ENCODE data around the gene MTNR1A. TPM values are rescaled to one million over a fixed set of nuclear protein-coding genes. Genes with fewer than 3 reads are reported as not detected.

MTNR1A gene
- total and polyA plus RNA-seq, 9 of the 15 experiments (the other 6 are each of a cell fraction or from before 2014, with no cell fraction given), result 0.09 to 0.12 (median 0.10) TPM; not detected in 5

DNA sequence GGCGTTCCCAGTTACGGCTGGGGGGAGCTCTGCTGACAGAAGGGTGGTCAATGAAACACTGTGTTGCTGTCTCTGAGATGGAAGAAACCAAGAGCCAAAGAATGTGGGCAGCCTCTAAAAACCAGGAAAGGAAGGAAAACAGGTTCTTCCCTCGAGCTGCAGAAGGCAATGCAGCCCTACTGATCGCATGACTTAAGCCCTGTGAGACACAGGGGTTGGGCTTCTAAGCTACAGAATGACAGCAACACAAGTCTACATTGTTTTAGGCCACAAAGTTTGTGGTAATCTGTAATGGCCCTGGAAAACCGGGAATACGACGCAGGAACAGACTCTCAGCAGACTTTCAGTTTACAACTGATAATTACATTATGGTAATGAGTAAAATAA is 38.2 kb upstream of the MTNR1A start:
- intact Hi-C loops (cut with micrococcal nuclease), result no loop called here
- WGBS (ENCODE audit: insufficient coverage, low coverage, missing lambda C conversion rate), result 46% methylated on average over 7 of the region's 7 CpGs
- TF ChIP-seq U2AF2 (optimal IDR thresholded peaks at IDR 0.05; ENCODE audit: low read depth, low read length) (no peak), MAZ (CRISPR knock-in tag; conservative IDR thresholded peaks at IDR 0.05 in 1 of 2, IDR thresholded peaks at IDR 0.05 in 1 of 2) (no peak), CCNT2 (IDR thresholded peaks at IDR 0.05; ENCODE audit: borderline replicate concordance, extremely low read depth, insufficient read length, low read depth, low read length) (no peak), ZC3H8 (IDR thresholded peaks at IDR 0.05) (no peak), SMC3 (conservative IDR thresholded peaks at IDR 0.05; ENCODE audit: insufficient read depth, low read depth, low read length) (no peak), NR2C1 (IDR thresholded peaks at IDR 0.05) (no peak), NR2C1 (tag; IDR thresholded peaks at IDR 0.05) (no peak), ZNF217 (CRISPR knock-in tag; IDR thresholded peaks at IDR 0.05) (no peak)
- TF ChIP-seq, protein P1, sequence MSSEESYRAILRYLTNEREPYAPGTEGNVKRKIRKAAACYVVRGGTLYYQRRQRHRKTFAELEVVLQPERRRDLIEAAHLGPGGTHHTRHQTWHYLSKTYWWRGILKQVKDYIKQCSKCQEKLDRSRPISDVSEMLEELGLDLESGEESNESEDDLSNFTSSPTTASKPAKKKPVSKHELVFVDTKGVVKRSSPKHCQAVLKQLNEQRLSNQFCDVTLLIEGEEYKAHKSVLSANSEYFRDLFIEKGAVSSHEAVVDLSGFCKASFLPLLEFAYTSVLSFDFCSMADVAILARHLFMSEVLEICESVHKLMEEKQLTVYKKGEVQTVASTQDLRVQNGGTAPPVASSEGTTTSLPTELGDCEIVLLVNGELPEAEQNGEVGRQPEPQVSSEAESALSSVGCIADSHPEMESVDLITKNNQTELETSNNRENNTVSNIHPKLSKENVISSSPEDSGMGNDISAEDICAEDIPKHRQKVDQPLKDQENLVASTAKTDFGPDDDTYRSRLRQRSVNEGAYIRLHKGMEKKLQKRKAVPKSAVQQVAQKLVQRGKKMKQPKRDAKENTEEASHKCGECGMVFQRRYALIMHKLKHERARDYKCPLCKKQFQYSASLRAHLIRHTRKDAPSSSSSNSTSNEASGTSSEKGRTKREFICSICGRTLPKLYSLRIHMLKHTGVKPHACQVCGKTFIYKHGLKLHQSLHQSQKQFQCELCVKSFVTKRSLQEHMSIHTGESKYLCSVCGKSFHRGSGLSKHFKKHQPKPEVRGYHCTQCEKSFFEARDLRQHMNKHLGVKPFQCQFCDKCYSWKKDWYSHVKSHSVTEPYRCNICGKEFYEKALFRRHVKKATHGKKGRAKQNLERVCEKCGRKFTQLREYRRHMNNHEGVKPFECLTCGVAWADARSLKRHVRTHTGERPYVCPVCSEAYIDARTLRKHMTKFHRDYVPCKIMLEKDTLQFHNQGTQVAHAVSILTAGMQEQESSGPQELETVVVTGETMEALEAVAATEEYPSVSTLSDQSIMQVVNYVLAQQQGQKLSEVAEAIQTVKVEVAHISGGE (CRISPR knock-in tag; IDR thresholded peaks at IDR 0.05), result no peak
- TF ChIP-seq, protein P2, sequence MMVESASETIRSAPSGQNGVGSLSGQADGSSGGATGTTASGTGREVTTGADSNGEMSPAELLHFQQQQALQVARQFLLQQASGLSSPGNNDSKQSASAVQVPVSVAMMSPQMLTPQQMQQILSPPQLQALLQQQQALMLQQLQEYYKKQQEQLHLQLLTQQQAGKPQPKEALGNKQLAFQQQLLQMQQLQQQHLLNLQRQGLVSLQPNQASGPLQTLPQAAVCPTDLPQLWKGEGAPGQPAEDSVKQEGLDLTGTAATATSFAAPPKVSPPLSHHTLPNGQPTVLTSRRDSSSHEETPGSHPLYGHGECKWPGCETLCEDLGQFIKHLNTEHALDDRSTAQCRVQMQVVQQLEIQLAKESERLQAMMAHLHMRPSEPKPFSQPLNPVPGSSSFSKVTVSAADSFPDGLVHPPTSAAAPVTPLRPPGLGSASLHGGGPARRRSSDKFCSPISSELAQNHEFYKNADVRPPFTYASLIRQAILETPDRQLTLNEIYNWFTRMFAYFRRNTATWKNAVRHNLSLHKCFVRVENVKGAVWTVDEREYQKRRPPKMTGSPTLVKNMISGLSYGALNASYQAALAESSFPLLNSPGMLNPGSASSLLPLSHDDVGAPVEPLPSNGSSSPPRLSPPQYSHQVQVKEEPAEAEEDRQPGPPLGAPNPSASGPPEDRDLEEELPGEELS (CRISPR knock-in tag; IDR thresholded peaks at IDR 0.05; ENCODE audit: borderline replicate concordance), result no peak

More for the DNA sequence above, 38.2 kb upstream of the MTNR1A start:
- no peaks in the 10 kb centered on the region for H3K4me1 ChIP-seq (replicated peaks in 1 of 2; ENCODE audit: control insufficient read depth in 2 of 2, insufficient read depth in 2 of 2, low read length in 2 of 2)
- H3K9me1 ChIP-seq (ENCODE audit: control insufficient read depth, insufficient read depth, low read length), result no peaks in the 10 kb centered on the region
- in situ Hi-C loops (cut with MboI), result loop anchor here (10.0 kb wide), 1 partner anchor 299 kb away; no protein-coding TSS in a partner anchor
- H3K27ac ChIP-seq (ENCODE audit: extremely low read depth, low read depth, low read length), result no peak overlapping the region
- no peak overlapping the region for H3K9ac ChIP-seq (ENCODE audit: insufficient read depth in 1 of 2, low read depth in 2 of 2, low read length in 2 of 2)
- ChIA-PET POLR2A (no interaction called here), CTCF (ENCODE audit: low intra/inter-chr PET ratio) (no interaction called here)
- H2AFZ ChIP-seq (ENCODE audit: low read depth, low read length), result no peak overlapping the region
- no peaks in the 10 kb centered on the region for H4K20me1 ChIP-seq (replicated peaks; ENCODE audit: control insufficient read depth, insufficient read depth, low read length)
- FAIRE-seq (no peak), DNase-seq (ENCODE audit: extremely low read depth in 1 of 4, low spot score in 3 of 4) (no peak), ATAC-seq (no peak)
- H3K79me2 ChIP-seq (ENCODE audit: control insufficient read depth, insufficient read depth, low read length), result no peaks in the 10 kb centered on the region
- no peaks in the 10 kb centered on the region for H3K27me3 ChIP-seq (ENCODE audit: control insufficient read depth in 2 of 2, insufficient read depth in 2 of 2, low read length in 2 of 2)
- no peak overlapping the region for H3K4me3 ChIP-seq
- peaks cover 17% of the 10 kb centered on the region for H3K36me3 ChIP-seq (ENCODE audit: control insufficient read depth, insufficient read depth, low read length)
- H3K9me3 ChIP-seq (replicated peaks; ENCODE audit: control insufficient read depth, insufficient read depth, low read depth, low read length), result no peaks in the 10 kb centered on the region
- no TSS peak for BruUV-seq (replicated peaks)
- H3K4me2 ChIP-seq (ENCODE audit: insufficient read depth, low read length), result no peak overlapping the region
